SU-DHL-6 (cell line): ENCODE data around the gene BHLHE23.

Experiments
- EZH2phosphoT487 ChIP-seq: fragments of 200-600 bp; sonication (generic), shearing (Covaris generic); conservative IDR thresholded peaks from 2 replicates; pipeline ENCODE4 v1.6.1; 2018; ENCODE audit warnings: mild to moderate bottlenecking, antibody characterized with exemption, low read length, moderate library complexity, mixed read lengths
- TF ChIP-seq, protein P1 (sequence below): fragments of 200-600 bp; sonication (generic); IDR thresholded peaks from one replicate; pipeline ENCODE4 v1.5.1; 2017; ENCODE audit warnings: antibody characterized with exemption, mild to moderate bottlenecking, low read length, moderate library complexity; ENCODE audit not compliant: insufficient read depth, poor library complexity, severe bottlenecking

DNA sequence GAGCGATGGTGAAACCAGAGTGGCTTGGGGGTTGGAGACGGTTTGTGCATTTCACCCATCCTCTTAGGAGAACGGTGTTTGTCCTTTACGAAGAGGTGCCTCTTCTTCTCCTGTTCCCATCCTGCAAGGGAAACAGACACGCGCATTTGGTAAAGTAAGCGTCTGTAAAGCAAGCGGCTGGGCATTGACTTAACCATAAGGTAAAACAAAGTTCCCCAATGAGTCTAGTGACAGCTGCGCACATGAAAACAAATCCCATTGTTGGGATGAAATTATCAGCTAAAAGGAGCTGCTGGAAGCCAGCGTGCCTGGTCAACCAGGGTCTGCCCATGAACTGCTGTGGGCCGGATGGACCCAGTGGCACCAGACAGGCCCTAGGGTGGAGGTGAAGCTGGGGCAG is 5.8 kb downstream of the BHLHE23 start:
- TF ChIP-seq, protein P1, sequence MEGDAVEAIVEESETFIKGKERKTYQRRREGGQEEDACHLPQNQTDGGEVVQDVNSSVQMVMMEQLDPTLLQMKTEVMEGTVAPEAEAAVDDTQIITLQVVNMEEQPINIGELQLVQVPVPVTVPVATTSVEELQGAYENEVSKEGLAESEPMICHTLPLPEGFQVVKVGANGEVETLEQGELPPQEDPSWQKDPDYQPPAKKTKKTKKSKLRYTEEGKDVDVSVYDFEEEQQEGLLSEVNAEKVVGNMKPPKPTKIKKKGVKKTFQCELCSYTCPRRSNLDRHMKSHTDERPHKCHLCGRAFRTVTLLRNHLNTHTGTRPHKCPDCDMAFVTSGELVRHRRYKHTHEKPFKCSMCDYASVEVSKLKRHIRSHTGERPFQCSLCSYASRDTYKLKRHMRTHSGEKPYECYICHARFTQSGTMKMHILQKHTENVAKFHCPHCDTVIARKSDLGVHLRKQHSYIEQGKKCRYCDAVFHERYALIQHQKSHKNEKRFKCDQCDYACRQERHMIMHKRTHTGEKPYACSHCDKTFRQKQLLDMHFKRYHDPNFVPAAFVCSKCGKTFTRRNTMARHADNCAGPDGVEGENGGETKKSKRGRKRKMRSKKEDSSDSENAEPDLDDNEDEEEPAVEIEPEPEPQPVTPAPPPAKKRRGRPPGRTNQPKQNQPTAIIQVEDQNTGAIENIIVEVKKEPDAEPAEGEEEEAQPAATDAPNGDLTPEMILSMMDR, result no peak
- TF ChIP-seq EZH2phosphoT487, result no peak
